GM21390 (cell line): ENCODE data around the gene CNN2.

Source experiments
- ATAC-seq: cut with Tn5 transposase; IDR thresholded peaks from one replicate; pipeline ENCODE4 v1.9.1; 2021; ENCODE audit not compliant: unreplicated experiment

CNN2 gene

DNA sequence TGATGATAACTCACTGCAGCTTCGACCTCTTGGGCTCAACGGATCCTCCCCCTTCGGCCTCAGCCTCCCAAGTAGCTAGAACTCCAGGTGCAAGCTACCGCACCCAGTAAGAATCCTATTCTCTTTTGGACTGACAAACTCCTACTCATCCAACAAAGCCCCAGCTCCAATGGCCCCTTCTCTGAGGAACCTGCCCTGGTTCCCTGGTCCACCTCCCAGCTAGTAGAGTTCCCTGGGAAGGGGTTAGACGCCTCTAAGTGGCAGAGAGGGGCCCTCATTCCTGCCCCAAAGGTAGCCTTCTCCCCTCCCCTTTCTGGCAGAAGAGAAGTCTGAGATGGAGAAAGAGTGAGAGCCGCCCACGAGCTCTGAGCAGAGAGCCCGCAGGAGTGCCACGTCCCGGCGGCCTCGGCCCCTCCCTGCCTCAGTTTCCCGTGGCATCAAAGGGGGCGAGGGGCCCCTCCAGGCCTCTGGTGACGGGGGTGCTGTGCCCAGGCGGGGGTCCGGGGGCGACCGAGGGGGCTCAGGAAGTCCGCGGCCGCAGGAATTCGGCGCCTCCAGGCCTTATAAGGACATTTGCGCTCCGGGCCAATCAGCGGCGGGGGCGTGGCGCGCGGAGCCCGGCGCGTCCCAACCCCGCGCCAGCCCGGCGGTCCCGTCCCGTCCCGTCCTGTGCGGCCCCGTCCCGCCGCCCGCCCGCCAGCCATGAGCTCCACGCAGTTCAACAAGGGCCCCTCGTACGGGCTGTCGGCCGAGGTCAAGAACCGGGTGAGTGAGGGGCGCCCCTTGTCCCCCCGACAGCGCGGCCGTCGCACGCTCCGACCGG is at the start of gene CNN2:
TSS of gene CNN2 (plus strand) at position 649 of the 823 bp plus-strand sequence. CDS start at position 703, 54 bp downstream.
- no peak for ATAC-seq

DNA sequence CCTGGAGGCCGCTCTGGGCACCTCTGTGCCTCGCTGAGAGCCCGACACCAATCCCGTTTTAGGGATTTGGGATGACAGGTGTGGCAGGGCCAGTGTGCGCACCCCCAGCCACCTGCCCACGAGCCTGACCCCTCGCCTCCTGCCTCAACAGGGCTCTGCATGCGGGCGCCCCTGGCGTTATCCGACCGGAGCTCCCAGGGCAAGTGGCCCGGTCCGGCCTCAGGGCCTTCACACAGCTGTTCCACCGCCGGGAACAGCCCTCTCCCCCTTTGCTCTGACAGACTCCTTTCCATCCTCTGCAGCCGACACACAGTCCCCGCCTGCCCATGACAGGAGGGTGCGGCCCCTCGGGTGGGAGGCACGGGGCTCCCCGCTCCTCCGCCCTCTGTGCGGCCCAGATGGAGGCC is 49.3 kb upstream of the CNN2 start:
- no peak for ATAC-seq

DNA sequence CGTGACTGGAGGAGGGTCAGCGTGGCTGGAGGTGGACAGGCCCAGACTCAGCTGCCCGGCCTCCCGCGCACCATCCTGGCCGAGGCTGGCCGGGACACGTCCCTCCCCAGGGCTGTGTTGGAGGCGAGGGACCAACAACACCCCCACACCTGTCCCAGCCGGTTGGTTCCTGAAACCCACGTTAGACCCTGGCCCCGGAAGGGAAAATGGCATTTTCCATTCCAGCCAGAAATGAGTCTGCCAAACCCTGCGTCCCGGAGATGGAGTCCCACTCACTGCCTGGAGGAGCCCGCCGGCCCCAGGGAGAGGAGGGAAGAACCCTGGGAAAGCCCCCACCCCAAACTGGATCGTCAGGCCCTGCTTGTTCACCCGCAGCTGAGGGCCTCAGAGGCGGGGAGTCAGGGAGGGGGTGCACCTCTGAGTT is 47.1 kb upstream of the CNN2 start:
- ATAC-seq, result no peak

DNA sequence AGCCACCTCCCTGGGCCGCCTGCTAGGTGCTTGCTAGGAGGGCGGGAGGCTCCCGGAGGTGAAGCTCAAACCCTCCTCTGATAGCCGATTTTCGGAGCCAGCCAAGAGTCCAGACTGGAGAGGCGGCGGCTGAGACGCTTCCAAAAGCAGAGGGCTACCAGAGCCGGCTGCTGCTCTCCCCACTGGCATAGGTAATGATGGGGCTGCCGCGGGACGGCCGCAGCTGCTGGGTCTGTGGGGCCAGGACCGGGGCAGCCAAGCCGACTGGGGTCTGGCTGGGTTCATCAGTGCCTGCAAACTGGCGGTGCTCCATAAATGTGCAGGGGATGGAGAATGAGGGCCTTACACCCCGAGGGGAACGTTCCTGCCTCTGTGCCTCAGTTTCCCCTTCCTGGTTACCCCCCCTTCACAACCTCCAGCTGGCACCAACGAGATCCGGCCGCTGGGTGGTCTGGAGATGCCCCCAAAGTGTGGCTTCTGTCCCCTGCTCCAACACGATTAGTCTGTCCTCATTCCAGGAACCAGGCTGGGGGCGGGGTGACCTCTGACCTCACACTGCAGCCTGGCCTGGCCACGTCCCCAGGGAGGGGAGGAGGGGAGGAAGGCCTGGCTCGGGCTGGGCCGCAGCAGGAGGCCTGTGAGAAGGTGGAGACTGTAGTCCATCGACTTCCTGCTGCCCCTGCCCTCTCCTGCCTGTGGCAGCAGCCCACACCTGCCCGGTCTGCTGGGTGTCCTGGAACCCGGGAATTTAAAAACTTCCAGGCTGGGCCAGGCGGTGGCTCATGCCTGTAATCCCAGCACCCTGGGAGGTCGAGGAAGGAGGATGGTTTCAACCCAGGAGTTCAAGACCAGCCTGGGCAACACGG is 46.0 kb upstream of the CNN2 start:
- ATAC-seq, result no peak

DNA sequence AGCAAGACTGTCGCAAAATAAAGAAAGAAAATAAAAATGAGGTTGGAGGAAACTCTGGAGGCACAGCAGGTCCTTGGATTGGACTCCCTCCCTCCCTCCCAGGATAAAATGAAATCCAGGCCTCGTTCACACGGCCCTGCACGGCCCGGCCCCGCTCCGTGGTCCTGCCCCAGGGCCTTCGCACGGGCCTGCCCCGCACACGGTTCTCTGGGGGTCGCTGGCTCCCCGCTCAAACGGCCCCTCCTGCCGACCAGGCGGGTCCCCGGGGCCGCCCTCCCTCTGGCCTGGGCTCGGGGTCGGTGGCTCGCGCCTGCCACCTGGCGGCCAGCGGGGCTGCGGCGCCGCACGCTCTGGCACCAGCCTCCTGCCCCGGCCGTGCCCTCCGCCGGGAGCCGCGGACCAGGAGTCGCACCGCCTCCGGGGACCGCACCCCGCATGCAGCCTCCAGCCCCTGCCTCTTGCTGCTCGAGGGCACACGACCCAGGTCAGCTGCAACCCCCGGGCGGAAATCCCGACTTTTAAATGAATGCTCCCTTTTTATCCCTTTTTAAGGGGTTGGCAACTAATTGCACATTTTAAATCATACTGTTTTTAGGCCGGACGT is 43.7 kb upstream of the CNN2 start:
- ATAC-seq, result peak; percentile 52

DNA sequence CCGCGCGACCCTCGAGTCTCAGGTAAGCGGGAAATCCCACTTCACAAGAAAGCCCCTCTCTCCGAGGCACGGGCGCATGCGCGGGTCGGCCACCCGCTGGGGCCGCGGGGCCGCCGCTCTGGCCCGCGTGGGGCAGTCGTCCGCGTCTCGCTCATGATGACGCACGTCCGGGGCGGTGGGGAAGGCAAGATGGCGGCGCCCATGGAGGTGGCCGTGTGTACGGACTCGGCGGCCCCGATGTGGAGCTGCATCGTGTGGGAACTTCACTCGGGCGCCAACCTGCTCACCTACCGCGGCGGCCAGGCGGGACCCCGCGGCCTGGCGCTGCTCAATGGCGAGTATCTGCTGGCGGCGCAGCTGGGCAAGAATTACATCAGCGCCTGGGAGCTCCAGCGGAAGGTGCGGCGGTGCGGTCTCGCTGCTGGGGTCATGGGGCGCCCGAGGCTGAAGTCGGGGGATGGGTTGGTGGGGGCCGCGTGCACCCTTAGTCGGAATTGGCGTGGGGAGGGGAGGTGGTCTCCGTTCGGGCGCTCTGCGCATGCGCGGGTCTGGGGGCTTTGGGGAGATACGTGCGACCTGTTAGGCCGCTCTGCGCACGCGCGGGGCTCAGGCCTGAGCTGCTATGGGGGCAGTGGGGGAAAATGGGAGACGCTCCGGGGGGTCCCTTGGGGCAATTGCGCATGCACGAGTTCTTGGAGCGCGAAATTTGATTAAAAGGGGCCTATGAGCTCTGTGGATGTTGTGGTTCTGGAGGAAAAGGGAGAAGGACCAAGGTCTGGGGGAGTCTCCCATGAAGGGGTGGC is 42.0 kb upstream of the CNN2 start, which contains the start of gene WDR18:
TSS of gene WDR18 (plus strand) at position 181 of the 803 bp plus-strand sequence. CDS start at position 190, 9 bp downstream.
- ATAC-seq, result no peak

DNA sequence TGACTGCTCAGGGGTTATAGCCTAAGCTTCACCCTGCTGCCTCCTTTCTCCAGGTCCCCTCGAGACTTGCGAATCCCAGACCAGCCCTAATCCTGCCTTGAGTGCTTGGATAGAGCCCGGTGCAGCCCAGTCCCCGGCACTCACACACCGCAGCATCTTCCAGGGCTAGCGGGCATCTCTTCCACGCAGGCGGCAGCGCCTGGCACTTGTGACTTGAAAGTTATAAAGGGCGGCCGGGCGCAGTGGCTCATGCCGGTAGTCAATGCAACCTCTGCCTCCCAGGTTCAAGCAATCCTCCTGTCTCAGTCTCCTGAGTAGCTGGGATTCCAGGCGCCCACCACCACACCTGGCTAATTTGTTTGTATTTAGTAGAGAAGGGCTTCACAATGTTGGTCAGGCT is 40.3 kb upstream of the CNN2 start:
- ATAC-seq, result no peak

DNA sequence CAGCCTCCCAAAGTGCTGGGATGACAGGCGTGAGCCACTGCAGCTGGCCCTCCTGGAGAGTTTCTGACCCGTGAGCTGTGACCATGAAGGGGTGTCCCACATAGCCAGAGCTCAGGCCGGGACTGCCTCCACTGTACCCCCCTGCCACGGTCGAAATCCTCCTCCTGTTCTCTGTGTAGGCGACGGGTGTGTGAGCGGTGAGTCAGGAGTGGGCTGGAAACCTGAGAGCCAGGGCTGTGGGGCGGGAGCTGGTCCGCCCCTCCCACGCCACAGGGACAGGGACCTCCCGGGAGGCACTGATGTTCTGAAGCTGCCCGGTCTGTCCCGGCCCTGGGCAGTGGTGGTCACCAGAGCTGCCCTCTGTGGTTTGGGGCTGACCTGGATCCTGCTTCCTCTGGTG is 38.3 kb upstream of the CNN2 start:
- ATAC-seq, result no peak

DNA sequence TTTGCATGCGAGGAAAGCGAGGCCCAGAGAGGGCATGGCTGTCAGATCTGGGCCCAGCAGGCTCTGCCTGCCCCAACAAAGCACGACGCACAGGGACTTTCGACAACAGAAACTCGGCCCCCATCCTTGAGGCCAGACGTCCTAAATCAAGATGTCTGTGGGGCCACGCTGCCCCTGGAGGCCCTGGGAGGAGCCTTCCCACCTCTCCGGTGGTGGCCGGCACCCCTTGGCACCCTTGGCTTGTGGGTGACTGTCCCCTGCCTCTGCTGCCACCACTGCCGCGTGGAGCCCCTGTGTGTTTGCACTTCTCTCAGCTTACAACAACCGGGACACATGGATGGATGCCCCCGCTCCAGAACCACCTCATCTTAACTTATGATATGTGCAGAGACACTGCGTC is 37.9 kb upstream of the CNN2 start:
- ATAC-seq, result no peak

DNA sequence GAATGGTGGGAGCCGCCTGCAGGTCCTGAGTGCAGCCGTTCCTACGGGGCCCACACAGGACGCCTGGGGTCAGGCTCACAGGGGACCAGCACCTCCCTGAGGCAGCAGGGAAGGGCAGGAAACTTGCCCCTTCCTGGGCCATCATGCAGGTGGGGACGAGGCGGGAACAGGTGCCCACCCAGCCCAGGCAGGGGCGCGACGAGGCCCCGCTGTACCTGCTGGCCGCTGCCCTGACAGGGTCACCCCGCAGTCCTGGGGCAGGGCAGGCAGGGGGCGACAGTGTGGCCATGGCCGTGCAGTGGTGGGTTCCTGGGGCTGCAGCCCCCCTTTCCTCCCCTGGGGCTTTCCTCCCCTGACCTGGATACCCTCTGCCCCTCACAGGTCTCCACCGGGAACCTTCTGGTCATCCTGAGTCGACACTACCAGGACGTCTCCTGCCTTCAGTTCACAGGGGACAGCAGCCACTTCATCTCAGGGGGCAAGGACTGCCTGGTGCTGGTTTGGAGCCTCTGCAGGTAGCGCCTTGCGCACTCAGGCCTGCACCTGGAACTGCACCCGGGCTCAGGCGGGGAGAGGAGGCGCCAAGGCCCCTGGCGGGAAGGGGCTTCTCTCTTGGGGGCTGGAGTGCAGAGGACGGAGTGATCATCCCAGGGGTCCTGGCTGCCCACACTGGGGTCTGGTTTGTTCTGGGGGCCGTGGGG is 36.9 kb upstream of the CNN2 start:
- no peak for ATAC-seq

DNA sequence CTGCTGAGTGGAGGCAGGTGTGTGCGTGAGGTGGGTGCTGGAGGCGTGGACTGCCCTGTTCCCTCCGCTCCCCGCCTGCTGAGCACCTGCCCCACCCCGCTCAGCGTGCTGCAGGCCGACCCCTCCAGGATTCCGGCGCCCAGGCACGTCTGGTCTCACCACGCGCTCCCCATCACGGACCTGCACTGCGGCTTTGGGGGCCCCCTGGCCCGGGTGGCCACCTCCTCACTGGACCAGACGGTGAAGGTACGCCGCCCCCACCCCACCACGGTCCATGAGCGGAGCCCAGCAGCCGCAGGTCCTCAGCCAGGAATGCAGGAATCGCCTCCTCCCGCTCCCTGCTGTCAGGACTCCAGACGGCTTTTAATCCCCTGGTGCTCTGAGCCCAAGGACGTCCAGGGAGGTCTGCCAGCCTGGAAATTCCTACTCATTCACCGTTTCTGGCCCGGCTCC is 36.3 kb upstream of the CNN2 start:
- no peak for ATAC-seq

DNA sequence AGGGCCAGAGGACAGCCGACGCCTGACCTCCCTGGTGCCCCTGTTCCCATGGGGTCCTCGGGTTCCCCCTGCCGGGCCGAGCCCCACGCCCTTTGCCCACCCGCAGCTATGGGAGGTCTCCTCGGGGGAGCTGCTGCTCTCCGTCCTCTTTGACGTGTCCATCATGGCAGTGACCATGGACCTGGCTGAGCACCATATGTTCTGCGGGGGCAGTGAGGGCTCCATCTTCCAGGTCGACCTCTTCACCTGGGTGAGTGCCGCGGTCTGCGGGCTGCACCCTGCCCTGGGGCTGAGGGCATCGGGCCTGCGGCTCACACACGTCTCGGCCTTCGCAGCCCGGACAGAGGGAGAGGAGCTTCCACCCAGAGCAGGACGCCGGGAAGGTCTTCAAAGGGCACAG is 35.7 kb upstream of the CNN2 start:
- no peak for ATAC-seq

DNA sequence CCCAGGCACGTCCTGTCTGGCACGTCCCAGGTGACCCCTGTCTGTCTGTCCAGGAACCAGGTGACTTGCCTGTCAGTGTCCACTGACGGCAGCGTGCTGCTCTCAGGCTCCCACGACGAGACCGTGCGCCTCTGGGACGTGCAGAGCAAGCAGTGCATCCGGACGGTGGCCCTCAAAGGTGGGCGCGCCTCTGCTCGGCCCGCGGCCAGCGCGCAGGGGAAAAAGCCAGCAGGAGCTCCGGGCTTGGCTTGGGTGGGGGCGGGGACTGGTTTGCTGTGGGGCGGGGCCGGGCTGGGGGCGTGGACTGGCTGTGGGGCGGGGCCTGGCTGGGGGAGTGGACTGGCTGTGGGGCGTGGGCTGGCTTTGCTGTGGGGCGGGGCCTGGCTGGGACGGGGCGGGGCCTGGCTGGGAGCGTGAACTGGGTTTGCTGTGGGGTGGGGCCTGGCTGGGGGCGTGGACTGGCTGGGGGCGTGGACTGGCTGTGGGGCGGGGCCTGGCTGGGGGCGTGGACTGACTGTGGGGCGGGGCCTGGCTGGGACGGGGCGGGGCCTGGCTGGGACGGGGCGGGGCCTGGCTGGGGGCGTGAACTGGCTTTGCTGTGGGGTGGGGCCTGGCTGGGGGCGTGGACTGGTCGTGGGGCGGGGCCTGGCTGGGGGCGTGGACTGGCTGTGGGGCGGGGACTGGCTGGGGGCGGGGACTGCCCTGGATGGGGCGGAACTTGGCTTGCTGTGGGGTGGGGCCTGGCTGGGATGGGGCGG is 35.1 kb upstream of the CNN2 start:
- ATAC-seq, result no peak

DNA sequence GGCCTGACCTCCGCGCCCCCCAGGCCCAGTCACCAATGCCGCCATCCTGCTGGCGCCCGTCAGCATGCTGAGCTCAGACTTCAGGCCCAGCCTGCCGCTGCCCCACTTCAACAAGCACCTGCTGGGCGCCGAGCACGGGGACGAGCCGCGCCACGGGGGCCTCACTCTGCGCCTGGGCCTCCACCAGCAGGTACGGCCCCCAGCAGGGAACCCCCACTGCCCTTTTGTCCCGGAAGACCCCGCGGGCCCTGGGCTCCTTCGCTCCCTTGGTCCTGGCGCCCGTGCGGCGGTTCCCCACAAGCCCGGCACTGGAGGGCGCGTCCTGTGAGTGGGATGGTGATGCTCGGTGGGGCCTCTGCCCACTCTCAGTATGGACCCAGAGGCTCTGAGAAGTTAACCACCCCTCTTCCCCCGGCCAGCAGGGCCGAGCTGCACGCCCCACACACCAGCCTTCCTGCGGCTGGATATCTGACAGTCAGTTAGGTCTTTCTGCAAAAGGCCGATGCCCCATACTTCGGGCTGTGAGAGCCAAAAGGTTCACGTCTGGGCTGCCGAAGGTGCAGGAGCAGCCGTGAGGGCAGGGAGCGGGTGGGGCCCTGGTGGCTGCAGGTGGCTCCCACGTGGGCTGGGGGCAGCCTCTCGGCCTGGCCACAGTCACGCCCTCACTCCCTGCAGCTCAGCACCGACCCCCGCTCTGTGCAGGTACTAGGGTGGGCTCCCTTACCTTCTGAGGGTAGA is 34.3 kb upstream of the CNN2 start:
- no peak for ATAC-seq

DNA sequence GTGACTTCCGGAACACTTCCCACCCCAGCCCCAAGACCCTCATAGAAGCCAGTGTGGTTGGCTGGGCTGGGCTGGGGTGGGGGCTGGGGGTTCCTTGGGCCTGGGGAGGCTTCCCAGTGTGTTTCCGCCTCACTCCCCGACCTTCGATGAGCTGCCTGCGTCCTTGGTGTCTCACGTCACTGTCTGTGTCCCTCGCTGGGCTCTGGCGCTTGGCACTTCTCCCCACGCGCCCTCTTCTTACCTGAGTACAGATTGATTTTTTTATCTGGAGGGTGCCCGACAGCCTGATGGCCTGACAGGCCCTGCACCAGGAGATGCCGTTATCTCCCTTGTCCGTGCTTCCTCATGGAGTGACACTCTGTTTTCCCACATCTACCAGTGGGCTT is 33.7 kb upstream of the CNN2 start:
- ATAC-seq, result no peak

DNA sequence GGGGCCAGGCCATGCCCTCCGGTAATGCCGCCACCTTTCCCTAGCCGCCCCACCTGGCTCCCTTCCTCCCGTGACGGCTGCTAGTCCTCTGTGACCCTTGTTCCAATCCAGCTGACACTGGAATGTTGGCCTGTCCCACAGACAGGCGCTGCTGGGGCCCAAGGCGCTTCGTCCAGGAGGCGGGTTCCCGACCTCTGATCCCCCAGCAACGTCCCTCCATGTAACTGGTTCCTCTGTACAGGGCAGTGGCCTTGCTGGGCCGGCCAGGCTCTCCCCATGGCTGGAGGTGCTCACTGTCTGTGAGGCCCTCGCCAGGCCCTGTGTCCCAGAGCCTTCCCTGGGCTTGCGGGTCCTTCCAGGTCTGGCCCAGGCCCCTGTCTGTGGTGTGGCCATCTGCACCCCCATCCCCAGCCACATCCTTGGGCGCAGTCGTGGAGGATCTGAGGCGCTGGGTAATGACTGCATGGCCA is 33.0 kb upstream of the CNN2 start:
- no peak for ATAC-seq

DNA sequence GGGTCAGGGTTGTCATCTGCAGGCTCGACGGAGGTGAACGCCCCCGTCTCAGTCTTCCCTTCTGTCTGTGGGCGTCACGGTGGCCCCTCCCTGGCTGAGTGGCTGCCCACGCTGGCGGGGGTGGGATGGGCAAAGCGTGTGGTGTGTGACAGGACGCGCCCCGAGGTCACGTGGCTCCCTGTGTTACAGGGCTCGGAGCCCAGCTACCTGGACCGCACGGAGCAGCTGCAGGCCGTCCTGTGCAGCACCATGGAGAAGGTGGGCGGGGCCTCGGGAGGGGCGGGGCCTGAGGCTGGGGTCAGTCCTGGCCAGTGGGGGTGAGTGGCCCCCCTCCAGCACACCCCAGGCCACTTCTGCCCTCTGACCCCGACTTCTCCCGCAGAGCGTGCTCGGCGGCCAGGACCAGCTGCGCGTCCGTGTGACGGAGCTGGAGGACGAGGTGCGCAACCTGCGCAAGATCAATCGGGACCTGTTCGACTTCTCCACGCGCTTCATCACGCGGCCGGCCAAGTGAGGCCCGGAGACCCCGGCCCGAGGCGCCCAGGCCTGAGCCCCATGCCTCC is 32.5 kb upstream of the CNN2 start:
- ATAC-seq, result no peak

DNA sequence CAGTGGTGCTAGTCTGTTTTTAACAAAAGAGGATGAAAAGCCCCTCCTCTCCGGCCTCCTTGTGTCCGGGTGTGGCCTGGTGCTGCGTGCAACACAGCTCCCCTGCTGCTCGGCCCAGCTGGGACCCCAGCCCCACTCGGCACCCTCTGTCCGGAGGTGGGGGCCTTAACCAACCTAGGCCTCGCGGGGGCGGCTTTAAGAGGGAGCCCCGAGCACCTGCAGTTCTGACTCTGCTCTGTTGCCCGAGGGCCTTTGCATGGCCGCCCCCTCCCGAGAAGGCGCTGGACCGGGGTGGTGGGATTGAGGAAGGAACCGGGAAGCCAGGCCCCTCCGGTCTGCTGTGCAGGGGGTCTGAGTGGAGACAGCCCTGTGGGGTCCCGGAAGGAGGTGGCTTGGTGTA is 31.9 kb upstream of the CNN2 start:
- ATAC-seq, result no peak
